Neural progenitor cell (in vitro differentiated cells): ENCODE data around the gene PPP1R14B.

ENCODE experiments used
- CTCF ChIP-seq: fragments of 200-600 bp; sonication (generic); IDR thresholded peaks from 2 replicates; pipeline ENCODE4 v1.5.1; 2017; ENCODE audit warnings: antibody characterized with exemption, mild to moderate bottlenecking
- EZH2 ChIP-seq: fragments of 200-600 bp; sonication (generic); IDR thresholded peaks from 2 replicates; pipeline ENCODE4 v1.6.1; 2017; ENCODE audit warnings: antibody characterized with exemption, mild to moderate bottlenecking, moderate library complexity
- EZH2phosphoT487 ChIP-seq: fragments of 200-600 bp; sonication (generic); IDR thresholded peaks from 2 replicates; pipeline ENCODE4 v1.6.1; 2017; ENCODE audit warnings: antibody characterized with exemption

GRCh38 chr11:64223001-64223651, 23.6 kb downstream of the PPP1R14B start:
- TF ChIP-seq CTCF (no peak), EZH2phosphoT487 (no peak), EZH2 (no peak)
